Measurements from ENCODE around the gene CNGA2.

GRCh38 chrX:151771726-151772125, 37.2 kb downstream of the CNGA2 start:
- TF ChIP-seq, protein P1, sequence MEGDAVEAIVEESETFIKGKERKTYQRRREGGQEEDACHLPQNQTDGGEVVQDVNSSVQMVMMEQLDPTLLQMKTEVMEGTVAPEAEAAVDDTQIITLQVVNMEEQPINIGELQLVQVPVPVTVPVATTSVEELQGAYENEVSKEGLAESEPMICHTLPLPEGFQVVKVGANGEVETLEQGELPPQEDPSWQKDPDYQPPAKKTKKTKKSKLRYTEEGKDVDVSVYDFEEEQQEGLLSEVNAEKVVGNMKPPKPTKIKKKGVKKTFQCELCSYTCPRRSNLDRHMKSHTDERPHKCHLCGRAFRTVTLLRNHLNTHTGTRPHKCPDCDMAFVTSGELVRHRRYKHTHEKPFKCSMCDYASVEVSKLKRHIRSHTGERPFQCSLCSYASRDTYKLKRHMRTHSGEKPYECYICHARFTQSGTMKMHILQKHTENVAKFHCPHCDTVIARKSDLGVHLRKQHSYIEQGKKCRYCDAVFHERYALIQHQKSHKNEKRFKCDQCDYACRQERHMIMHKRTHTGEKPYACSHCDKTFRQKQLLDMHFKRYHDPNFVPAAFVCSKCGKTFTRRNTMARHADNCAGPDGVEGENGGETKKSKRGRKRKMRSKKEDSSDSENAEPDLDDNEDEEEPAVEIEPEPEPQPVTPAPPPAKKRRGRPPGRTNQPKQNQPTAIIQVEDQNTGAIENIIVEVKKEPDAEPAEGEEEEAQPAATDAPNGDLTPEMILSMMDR (IDR thresholded peaks at IDR 0.05; ENCODE audit: insufficient read depth, low read length, poor library complexity, severe bottlenecking) = no peak
- no peak for TF ChIP-seq EZH2phosphoT487 (conservative IDR thresholded peaks at IDR 0.05; ENCODE audit: low read length)
